DMS153 (cell line): ENCODE results near the gene CSRNP2.
A peak's percentile ranks its signal among the peaks of the same experiment; 100 is the strongest.
"Not testable (repeated sequence)": the region's sequence is repeated elsewhere in the genome, so short reads cannot be mapped to it uniquely, and the experiment has no call there.

Source experiments
- DNase-seq: peaks from one replicate; lab custom pipeline; 2025; lab: John Stamatoyannopoulos, UW

CSRNP2 gene, protein sequence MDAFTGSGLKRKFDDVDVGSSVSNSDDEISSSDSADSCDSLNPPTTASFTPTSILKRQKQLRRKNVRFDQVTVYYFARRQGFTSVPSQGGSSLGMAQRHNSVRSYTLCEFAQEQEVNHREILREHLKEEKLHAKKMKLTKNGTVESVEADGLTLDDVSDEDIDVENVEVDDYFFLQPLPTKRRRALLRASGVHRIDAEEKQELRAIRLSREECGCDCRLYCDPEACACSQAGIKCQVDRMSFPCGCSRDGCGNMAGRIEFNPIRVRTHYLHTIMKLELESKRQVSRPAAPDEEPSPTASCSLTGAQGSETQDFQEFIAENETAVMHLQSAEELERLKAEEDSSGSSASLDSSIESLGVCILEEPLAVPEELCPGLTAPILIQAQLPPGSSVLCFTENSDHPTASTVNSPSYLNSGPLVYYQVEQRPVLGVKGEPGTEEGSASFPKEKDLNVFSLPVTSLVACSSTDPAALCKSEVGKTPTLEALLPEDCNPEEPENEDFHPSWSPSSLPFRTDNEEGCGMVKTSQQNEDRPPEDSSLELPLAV

DNA sequence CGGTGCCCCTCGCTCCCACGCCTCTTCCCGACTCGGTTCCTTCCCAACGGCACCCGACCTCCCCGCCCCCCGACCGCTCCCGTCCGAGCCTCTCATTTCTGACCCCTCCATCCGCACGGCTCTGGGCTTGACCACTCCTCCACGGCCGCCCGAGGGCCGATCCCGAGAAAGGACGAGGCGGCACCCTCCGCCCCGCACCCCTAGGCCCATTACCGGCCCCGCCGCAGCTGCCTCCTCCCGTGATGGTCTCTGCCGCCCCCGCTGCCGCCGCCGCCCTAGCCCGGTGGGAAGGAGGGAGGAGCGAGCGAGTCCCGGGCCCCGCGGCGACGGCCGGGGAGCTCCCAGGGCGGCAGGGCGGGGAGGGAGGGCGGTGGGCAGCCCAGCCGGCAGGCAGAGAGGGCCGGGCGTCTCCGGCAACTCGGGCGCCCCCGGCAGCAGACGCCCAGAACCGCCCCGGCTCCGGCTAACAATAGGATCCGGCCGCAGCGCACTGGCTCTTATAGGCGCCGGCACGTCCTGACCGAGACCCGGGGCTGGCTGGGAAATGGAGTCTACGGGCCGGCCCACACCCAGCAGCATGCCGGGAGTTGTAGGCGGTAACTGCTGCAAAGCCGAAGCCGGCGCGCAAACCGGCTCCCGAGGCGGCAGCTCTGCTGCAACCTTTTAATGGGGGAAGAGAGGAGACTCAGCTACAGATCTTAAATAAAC, at the start of gene CSRNP2:
Gene CSRNP2 (minus strand): TSS at position 471 of the 708 bp plus-strand sequence. CDS start 7,035 bp downstream, outside the sequence.
- DNase-seq = peak; percentile 95

DNA sequence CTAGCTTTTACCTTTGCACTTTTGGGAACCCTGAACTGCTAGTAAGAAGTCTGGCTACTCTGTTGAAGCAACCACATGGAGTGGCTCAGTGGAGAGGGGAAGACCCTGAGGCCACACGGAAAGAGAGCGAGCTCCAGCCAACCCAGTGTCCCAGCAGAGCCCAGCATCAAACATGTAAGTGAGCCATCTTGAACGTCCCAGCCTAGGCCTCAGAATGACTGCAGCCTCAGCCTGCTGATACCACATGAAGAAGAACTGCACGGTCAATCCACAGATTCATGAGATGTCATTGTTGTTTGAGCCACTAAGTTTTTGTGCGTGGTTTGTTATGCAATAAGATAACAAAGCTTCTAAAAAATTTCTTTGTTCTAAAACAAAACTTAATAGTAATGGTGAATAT, 49.3 kb upstream of the CSRNP2 start:
- DNase-seq = no peak

DNA sequence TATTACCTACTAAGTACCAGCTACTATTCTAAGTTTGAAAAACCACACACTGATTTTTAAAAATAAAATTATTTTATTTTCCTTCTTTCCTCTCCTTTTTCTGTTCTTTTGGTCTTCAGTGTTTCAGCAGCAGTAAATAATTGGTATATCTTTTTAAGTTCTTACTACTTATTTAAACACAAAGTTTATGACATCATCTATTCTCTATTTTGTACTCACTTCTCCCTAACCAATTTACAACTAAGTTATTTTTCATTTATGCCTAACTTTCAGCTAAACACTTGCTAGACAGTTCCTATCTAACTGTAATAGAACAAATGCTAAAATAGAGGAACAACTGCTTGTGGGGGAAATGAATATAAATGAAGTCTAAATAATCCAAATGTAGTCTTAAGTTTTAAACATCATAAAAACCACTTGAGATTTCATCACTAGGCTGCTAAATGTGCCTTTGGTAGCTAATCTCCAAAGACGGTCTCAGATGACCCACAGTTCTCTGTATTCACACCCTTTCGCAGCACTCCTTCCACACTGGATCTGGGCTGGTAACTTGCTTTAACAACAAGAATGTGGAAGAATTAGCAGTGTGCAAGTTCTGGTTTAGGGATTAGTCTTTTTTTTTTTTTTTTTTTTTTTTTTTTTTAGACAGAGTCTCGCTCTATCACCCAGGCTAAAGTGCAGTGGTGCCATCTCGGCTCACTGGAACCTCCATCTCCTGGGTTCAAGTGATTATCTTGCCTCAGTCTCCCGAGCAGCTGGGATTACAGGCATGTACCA, 48.5 kb upstream of the CSRNP2 start:
- no peak for DNase-seq

DNA sequence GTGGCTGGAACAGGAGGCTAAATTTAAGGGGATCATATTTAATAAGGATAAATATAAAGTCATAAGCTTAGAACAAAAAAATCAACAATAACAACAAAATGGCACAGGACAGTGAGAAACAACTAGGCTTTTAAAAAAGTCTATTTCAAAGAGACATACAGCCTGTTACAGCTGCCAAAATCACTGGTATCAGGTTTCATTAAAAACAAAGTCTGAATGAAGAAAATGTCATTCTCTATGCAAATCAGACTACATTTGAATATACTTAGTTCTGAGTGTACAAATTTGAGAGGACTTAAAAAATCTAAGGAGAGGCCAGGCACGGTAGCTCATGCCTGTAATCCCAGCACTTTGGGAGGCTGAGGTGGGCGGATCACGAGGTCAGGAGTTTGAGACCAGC, 45.5 kb upstream of the CSRNP2 start:
- no peak for DNase-seq

DNA sequence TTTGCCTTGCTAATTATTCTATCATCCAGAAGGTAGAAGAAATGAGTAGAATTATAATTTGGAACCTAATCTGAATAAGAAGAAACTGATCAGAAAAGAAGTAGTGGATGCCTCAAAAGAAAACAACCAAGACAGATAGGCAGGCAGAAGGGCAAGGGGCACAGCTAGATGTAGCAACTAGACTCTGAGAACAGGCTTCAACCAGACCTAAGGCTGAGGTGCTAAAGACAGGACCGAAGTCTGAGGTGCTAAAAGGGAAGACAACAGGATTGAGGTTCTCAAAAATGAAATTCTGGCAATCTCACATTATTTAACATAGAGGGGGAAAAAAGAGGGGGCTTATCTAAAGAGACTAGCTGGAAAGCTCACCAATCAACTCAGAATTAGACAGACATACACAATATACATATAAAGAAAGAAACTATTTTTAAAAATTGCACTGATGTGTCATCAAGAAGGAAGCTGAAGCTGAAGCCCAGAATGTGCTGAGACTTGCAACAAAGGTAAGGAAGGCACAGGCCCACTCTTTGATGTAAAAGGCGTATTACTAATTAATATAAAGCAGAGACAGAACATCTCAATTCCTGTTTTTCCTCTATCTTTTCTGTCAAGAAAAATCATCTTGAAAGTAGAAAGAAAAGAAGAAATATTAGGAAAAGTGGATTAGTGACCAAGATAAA, 43.8 kb upstream of the CSRNP2 start:
- DNase-seq = no peak

DNA sequence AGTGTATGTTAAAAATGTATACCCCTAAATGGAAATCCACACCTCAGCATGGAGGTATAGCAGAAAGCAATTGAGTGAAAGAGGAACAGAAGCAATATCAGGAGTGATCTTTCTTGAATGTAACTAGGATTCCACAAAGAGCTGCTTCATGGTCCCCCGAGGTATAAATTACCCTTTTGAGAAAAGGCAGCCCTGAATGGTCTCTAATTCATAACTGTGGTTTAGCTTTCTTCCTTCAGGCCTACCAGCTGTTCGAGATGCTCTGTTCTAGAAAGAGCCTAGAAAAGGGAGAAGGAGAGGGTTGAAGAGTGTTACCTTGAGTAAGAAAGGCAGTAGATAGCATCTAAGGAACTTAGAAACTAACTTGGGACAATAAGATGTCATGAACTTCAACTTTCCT, 42.9 kb upstream of the CSRNP2 start:
- DNase-seq = no peak

DNA sequence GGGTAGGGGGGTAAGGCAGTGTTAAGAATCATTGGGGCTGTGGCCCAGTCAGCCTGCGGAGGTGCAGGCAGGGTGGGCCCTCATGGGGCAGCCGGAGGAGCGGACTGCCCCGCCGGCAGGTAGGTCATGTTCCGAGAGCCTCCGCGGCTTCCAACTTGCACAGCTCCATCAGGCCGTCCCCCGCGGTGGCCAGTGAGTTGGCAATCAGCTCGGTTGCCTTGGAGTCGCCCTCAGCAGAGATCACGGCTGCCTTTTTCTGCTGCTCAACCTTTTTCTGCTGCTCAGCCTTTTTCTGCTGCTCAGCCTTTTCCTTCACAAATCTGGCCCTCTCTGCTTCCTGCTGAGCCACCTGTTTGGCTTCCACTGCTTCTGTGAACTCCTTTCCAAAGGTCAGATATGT, 41.1 kb upstream of the CSRNP2 start:
- no peak for DNase-seq

DNA sequence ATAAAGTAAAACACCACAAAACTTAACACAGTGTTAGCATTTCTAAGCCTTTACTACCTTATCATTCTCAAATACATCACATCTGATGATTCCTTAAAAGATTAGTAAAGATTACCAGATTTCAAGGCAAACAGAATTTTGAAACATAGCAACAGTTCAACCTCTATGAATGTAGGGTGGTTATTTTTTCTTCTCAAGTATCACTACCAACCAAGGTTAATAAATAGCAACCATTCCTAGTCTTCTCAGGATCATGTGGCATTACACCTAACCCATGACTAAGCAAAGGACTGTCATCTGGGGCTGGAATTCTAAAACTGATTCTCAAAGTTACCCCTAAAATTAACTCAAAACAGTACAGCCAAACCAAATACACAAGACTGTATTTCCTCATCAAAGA, 39.4 kb upstream of the CSRNP2 start:
- no peak for DNase-seq

DNA sequence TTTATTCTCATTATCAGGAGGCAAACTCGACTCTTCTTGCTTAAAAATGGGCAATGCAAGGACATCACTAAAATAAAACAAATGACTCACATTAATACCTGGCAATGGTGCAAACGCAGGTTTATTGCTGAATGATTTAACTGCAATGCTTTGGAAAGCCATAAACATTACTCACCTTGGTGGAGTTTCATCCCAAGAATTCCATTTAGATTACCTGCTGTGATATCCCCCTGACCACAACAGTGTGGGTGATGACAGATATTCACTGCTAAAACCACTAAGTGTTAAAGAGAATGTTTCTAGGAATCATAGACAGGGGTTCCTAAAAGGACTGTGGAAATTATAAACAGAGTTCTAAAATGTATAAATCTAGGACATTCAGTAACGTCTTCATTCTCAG, 35.3 kb upstream of the CSRNP2 start:
- no peak for DNase-seq

DNA sequence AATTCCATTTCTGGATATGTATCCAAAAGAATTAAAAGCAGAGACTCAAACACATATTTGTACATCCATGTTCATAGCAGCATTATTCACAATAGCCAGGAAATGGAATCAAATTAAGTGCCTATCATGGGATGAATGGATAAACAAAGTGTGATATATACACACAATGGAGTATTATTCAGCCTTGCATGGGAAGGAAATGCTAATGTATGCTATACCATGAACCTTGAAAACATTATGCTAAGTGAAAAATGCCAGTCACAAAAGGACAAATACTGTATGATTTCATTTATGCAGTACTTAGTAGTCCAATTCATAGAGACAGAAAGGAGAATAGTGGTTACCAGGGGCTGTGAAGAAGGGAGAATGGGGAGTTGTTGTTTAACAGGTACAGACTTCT, 32.1 kb upstream of the CSRNP2 start:
- no peak for DNase-seq

DNA sequence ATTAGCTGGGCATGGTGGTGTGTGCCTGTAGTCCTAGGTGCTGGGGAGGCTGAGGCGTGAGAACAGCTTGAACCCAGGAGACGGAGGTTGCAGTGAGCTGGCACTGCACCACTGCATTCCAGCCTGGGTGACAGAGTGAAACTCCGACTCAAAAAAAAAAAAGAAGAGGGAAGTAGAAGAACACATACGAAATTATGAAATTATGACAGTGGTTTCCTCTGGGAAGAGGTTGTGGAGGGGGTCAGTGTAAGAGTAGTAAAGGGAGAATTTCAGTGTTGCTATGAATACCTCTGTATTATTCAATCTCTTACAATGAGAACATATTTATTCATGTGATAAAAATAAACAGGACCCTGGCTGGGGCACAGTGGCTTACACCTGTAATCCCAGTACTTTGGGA, 24.7 kb upstream of the CSRNP2 start:
- no peak for DNase-seq

DNA sequence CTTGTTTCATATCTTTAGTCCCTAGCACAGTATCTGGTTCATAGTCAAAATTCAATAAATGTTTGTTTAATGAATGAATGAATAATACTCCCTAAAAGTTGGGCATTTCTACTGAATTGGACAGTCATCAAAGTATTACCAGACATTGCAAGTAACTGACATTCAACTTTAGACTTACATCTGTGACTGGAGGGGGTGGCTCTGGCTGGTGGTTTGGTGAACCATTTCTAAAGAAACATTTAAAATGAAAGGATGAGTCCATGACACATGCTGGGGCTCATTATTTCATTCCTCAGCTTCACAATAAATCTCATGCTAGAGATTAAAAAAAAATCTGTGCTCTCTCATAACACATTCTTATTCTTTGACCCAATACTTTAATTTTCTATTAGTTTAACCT, 20.6 kb upstream of the CSRNP2 start:
- no peak for DNase-seq

DNA sequence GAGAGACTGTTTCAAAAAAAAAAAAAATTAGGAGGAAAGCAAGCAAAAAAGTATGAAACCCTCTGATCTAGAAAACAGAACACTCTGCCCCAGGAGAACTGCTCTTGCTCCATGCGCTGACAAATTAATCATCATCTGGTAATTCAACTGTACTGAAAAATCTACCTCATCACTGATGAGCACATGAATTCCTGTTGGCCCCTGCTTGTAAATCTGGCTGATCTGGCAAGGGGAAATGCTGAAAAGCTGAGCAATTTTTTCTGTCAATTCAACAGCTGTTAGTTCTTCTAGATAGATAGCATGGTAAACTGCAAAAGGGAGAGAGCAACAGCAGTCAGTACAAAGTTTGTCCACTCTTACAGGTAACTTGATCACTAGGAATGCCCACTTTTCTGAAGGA, 15.2 kb upstream of the CSRNP2 start:
- DNase-seq = no peak

DNA sequence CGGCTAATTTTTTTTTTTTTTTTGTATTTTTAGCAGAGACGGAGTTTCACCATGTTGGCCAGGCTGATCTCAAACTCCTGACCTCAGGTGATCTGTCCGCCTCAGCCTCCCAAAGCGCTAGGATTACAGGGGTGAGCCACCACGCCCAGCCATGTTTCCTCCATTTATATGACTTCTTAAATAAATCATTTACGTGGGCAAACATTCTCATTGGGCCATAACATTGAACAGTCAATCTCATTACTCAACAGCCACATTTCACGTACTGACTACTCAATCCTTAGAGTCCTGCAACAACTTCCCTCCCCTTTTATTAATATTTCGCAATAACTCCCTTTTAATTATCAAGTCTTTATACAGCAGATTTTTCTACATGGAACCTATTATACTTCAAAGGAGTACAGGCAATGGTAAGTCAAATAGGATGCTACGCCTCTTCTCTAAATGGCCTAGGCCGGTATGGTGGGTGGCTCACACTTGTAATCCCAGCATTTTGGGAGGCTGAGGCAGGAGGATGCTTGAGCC, 7.4 kb upstream of the CSRNP2 start:
- no peak for DNase-seq

DNA sequence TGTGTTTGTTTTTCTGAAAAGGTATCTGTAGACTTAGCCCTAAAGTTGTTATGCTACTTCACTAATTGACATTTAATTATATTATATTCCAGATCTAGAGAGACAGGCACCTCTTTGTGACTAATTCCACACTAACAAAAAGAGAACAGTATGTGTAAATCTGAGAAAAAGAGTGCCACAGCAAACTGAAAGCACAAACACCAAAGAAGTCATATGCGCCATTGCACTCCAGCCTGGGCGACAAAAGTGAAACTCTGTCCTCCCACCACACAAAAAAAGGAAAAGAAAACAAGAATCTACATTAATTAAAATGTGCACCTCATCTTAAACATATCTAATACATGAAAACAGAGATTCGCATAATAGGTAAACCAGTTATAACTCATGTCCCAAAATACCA, 4.4 kb upstream of the CSRNP2 start:
- no peak for DNase-seq

DNA sequence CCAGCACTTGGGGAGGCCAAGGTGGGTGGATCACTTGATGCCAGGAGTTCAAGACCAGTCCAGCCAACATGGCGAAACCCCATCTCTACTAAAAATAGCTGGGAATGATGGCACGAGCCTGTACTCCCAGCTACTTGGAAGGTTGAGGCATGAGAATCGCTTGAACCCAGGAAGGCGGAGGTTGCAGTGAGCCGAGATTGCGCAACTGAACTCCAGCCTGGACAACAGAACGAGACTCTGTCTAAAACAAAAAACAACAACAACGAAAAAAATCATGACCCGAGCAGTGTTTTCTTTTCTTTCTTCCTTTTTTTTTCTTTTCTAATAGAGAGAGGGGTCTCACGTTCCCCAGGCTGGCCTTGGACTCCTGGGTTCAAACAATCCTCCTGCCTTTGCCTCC, 3.5 kb upstream of the CSRNP2 start:
- DNase-seq = no peak

DNA sequence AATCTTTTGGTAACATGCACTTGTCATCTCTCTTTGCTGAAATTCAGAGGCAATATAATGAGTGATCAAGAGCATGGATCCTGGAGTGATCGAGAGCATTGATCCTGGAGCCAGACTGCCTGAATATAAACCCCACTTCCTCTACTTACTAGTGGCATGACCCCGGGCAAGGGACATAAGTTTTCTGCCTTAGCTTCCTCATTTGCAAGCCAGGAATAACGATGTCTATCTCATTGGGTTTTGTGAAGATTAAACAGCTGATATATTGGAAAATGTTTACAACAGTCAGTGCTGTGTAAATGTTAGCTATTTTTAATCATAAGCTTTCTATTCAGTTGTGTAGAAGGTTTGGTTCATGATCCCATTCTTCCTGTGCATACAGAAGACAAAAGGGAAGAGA, 2.4 kb upstream of the CSRNP2 start:
- DNase-seq = no peak

DNA sequence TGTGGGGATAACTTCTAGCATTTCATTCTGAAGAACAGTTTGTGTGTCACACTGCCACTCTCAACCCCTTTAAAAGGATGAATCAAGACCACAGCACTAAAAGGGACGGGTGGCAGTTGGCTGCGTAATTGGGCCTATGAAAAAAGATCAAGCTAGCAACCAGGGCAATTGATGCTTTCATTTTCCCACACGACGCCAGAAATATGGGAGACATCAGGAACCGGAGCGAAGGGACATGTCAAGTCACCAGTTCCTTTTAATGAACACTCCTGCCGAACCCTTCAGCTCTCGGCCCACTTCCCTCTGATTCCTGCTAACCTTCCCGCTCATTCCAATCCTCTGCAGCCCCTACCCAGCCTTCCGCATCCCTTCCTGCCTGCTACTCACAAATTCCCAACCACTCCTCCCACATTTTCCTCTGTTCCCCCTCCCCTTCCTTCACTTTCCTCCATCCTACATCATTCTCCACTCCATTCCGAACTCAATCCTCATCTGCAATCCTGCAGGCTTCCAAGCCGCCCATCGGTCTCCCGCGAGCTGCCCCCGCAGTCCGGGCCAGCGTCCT, 753 bp downstream of the CSRNP2 start:
- peak; percentile 13 for DNase-seq

DNA sequence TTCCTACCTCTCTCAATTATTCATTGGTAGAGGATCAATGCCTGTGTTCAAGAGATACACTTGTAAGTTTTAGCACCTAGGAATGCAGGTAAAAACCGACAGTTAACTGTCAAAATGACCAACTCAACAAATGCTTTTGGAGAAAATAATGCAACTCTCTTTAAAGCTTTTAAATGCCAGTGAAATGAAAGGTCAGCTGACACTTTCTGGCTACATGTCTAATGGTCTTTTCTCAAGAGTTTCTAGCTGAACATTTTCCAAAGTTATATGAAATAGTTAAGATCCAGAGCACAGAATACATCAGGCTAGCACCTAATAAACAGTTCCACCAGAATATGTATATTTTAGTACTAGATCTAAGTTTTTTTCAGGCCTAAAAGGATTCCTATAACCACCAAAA, 2.0 kb downstream of the CSRNP2 start:
- no peak for DNase-seq

DNA sequence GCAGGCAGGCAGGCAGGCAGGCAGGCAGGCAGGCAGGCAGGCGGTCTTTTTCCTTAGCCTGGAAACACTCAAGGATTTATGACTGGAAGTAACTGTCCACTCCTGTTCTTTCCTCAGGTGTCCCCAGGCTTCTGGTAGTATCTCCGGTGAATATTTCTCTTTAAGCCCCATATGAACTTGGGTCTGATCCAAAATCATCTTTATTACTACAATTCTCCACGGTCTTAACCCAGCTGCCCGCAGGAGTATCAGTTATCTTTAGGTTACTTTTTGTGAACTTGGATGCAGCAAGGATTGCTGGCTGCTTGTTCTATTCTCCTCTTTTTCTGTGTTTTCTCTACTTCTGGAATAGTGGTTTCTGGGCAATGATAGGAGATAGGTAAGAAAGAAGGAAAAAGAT, 3.3 kb downstream of the CSRNP2 start:
- DNase-seq = no peak

DNA sequence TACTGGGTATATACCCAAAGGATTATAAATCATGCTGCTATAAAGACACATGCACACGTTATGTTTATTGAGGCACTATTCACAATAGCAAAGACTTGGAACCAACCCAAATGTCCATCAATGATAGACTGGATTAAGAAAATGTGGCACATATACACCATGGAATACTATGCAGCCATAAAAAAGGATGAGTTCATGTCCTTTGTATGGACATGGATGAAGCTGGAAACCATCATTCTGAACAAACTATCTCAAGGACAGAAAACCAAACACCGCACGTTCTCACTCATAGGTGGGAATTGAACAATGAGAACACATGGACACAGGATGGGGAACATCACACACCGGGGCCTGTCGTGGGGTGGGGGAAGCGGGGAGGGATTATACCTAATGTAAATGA, 4.5 kb downstream of the CSRNP2 start:
- not testable (repeated sequence) for DNase-seq
